Mucosa of stomach (tissue), 1 donor: ENCODE data around the gene TRAF3IP1.
"Not testable (repeated sequence)": the region's sequence is repeated elsewhere in the genome, so short reads cannot be mapped to it uniquely, and the experiment has no call there.

ENCODE experiments used
- H3K27me3 ChIP-seq: one replicate; pipeline ENCODE4 v1.7.0; 2013; ENCODE audit warnings: mild to moderate bottlenecking, low read length; ENCODE audit not compliant: control insufficient read depth, insufficient read depth
- H3K36me3 ChIP-seq: one replicate; pipeline ENCODE4 v1.7.0; 2013; ENCODE audit warnings: low read length; ENCODE audit not compliant: control insufficient read depth, insufficient read depth
- H3K4me1 ChIP-seq: one replicate; pipeline ENCODE4 v1.7.0; 2013; ENCODE audit warnings: mild to moderate bottlenecking, low read length; ENCODE audit not compliant: control insufficient read depth, insufficient read depth
- H3K4me3 ChIP-seq: one replicate; pipeline ENCODE4 v1.7.0; 2013; ENCODE audit warnings: low read length
- H3K9ac ChIP-seq: one replicate; pipeline ENCODE4 v1.7.0; 2013; ENCODE audit warnings: mild to moderate bottlenecking, low read length, moderate library complexity
- H3K9me3 ChIP-seq: one replicate; pipeline ENCODE4 v1.7.0; 2013; ENCODE audit warnings: mild to moderate bottlenecking, low read length, moderate library complexity; ENCODE audit not compliant: control insufficient read depth
- donor health status: Pancreatic carcinoma.

Gene TRAF3IP1

DNA sequence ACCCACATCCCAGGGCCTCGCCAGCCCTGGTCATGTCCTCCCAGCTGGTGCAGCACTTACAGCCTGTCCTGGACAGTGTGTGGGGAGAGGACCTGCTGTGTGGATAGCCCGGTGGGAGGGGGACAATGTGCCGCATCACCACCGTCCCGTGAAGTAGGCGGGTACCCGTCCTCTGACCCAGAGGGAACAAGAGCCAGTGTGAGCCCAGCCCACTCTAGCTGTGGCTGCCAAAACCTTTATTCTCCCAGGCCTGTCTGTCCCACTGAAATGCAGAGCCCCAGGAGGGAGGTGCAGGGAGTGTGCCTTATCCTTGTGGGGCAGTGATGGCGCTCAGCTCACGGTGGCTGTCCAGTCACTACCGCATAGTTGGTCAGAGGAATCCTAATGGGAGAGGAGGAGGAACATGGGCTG is 1.7 kb downstream of the TRAF3IP1 start:
- Histone ChIP-seq H3K36me3 (no peaks in the 10 kb centered on the region), H3K9ac (no peak overlapping the region), H3K27me3 (no peaks in the 10 kb centered on the region), H3K9me3 (no peaks in the 10 kb centered on the region), H3K4me1 (peaks cover 9% of the 10 kb centered on the region), H3K4me3 (no peak overlapping the region)

DNA sequence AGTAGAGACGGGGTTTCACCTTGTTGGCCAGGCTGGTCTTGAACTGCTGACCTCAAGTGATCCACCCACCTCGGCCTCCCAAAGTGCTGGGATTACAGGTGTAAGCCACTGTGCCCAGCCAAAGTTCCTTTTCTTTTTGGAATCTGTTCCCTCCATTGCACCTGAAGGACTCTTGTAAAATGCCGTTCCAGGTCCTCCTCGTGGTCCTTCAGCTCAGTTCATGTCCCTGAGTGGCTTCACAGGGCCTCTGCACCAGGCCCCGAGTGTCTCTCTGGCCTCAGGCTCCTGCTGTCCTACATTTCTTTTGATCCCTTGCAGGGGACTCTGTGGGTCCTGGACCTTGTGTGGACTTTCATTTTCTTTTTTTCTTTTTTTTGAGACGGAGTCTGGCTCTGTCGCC is 3.9 kb downstream of the TRAF3IP1 start:
- not testable (repeated sequence) for H3K27me3 ChIP-seq

DNA sequence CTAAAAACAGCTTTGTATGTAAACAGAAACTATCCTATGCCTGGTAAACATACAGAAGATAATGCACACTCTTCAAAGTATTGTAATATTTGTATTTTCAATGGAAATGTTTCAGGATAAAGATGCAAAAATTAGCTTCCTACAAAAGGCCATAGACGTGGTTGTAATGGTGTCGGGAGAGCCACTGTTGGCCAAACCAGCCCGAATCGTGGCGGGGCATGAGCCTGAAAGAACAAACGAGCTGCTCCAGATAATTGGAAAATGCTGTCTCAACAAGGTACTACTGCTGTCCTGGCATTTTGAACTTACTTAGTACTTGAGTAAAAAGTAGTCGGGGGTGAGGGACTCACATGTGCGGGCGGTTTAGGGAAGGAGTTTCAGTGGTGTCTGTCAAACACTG is 5.4 kb downstream of the TRAF3IP1 start:
- Histone ChIP-seq H3K4me3 (no peak overlapping the region), H3K27me3 (no peaks in the 10 kb centered on the region), H3K9ac (no peak overlapping the region), H3K36me3 (no peaks in the 10 kb centered on the region), H3K9me3 (no peaks in the 10 kb centered on the region), H3K4me1 (peaks cover 9% of the 10 kb centered on the region)

More for the DNA sequence above, 3.9 kb downstream of the TRAF3IP1 start:
- H3K4me3 ChIP-seq, H3K4me1 ChIP-seq, H3K36me3 ChIP-seq, H3K9me3 ChIP-seq, H3K9ac ChIP-seq: not testable (repeated sequence)

DNA sequence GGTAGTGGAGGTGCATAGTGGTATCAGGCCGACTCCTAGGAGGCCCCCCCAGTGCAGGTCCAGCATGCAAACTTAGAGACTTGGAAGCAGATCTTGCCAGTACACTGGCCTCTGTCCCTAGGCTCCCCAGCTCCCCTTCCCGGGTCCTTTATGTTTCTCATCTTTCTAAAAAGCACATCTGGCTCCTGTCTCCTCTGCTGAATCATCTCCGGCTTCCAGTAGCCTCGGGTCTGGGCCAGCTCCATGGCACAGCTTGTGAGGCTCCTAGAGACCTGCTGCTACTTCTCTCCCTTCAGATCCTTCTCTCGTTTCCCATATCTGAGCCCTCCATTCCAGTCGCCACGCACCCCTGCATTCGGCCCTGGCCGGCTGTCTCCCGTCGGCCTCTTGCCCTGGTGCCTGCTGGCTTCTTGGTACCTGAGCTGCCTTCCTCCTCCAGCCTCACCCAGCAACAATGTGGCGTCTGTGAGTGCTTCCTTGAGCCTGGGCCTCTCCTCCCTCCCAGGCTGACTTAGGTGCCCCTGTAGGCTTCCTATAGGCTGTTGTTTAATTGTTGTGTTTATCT is 6.6 kb downstream of the TRAF3IP1 start:
- no peaks in the 10 kb centered on the region for H3K36me3 ChIP-seq
- no peak overlapping the region for H3K9ac ChIP-seq
- H3K4me3 ChIP-seq: no peak overlapping the region
- peaks cover under 1% of the 10 kb centered on the region for H3K4me1 ChIP-seq
- H3K27me3 ChIP-seq: no peaks in the 10 kb centered on the region
- H3K9me3 ChIP-seq: no peaks in the 10 kb centered on the region

DNA sequence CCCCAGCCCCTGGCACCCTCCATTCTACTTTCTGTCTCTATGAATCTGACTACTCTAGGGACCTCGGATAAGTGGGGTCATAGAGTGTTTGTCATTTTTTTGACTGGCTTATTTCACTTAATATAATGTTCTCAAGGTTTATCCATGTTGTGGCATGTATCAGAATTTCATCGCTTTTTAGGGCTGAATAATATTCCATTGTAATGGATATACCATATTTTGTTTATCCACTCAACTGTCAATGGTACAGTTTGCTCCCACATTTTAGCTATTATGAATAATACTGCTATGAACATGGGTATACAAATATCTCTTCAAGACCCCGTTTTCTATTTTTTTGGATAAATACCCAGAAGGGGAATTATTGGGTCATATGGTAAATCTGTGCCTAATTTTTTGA is 7.4 kb downstream of the TRAF3IP1 start:
- no peak overlapping the region for H3K9ac ChIP-seq
- no peaks in the 10 kb centered on the region for H3K4me1 ChIP-seq
- no peaks in the 10 kb centered on the region for H3K27me3 ChIP-seq
- no peaks in the 10 kb centered on the region for H3K36me3 ChIP-seq
- H3K4me3 ChIP-seq: no peak overlapping the region
- H3K9me3 ChIP-seq: no peaks in the 10 kb centered on the region

DNA sequence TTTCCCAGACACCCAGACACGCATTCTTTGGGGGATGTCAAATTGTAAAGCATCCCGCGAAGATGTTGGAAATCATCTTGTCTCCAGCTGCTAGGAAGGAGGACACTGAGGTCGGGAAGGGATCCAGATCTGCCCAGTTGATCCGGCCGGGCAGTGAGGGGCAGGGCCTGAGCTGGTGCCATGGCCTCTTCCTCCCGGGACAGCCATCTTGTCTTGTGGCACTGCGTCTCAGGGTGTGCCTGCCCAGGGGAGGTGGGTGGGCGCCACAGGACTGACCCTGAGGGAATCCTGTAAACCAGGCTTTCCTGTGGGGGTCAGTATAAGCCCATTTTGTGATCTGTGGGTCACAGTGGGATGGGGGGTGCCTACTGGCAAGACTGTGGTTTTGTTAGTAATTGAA is 10.1 kb downstream of the TRAF3IP1 start:
- Histone ChIP-seq H3K9ac (no peak overlapping the region), H3K4me3 (no peak overlapping the region), H3K9me3 (no peaks in the 10 kb centered on the region), H3K36me3 (no peaks in the 10 kb centered on the region), H3K27me3 (no peaks in the 10 kb centered on the region), H3K4me1 (no peaks in the 10 kb centered on the region)

DNA sequence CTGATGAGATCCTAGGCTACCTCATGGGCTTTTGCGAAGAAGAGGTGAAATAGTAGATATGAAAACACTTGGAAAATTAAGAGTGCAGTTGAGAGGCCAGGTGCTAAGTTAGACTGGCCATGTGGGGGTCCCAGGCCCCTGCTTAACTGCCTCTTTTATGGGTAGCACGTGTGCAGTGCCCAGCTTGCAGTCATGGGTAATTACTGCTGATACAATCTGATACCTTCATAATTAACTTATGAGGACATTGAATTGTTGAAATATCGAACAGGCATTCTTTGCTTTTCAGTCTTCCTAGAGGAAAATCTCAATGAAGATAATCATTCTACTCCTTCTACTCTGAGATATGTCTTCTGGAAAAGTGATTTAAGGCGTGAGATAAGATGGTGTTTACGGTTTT is 11.6 kb downstream of the TRAF3IP1 start:
- Histone ChIP-seq H3K4me3 (no peak overlapping the region), H3K36me3 (no peaks in the 10 kb centered on the region), H3K9ac (no peak overlapping the region), H3K4me1 (no peaks in the 10 kb centered on the region), H3K9me3 (no peaks in the 10 kb centered on the region), H3K27me3 (no peaks in the 10 kb centered on the region)

DNA sequence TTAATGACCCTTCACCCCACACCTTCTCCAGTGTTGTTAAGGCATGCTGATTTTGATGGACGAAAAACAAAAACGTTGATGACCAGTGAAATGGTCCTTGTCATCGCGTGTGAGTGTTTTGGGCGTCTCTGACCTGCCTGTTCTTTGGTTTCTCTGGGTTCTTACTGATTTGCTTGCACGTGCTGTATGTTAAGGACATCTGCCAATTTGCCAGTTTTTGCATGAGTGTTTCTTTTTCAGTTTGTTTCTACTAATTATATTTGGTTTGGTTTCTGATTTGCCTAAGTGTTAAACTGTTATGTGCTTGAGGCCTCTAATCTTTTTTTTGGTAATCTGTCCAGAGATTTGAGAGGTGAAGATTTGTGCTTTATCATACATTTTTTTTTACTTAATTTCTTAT is 14.6 kb downstream of the TRAF3IP1 start:
- no peaks in the 10 kb centered on the region for H3K36me3 ChIP-seq

DNA sequence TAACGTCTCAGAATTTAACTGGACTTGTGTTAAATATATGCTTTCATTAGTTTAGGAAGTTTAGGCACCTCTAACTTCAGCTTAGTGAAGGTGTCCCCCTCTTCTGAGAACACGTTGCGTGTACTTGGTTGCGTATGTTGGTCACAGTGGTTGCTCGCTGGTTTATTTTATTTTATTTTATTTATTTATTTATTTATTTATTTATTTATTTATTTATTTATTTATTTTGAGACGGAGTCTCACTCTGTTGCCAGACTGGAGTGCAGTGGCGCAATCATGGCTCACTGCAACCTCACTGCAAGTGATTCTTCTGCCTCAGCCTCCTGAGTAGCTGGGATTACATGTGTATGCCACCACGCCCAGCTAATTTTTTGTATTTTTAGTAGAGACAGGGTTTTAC is 15.3 kb downstream of the TRAF3IP1 start:
- not testable (repeated sequence) for H3K27me3 ChIP-seq, H3K36me3 ChIP-seq, H3K9me3 ChIP-seq, H3K4me1 ChIP-seq, H3K9ac ChIP-seq, H3K4me3 ChIP-seq

More for the DNA sequence above, 14.6 kb downstream of the TRAF3IP1 start:
- no peak overlapping the region for H3K4me3 ChIP-seq
- no peak overlapping the region for H3K9ac ChIP-seq
- no peaks in the 10 kb centered on the region for H3K9me3 ChIP-seq
- H3K4me1 ChIP-seq: no peaks in the 10 kb centered on the region
- no peaks in the 10 kb centered on the region for H3K27me3 ChIP-seq

DNA sequence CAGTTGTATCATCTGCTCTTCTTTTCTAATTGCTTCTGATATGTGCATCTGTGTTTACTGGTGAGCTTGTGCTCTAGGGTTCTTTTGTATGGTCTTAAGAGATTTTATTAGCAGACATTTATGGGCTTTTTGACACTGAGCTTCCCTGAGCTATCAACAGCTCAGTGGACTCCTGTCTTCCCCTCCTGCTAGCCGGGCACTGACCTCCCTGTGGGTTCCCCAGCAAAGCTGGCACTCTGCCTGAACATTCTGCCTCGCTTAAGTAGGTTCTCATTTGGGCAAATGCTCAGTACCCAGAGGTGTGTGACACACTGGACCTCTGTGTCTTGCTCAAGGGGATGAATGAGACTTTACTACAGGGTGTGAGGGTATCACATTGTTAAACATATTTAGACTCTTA is 15.8 kb downstream of the TRAF3IP1 start:
- H3K9ac ChIP-seq: no peak overlapping the region
- H3K4me3 ChIP-seq: no peak overlapping the region

DNA sequence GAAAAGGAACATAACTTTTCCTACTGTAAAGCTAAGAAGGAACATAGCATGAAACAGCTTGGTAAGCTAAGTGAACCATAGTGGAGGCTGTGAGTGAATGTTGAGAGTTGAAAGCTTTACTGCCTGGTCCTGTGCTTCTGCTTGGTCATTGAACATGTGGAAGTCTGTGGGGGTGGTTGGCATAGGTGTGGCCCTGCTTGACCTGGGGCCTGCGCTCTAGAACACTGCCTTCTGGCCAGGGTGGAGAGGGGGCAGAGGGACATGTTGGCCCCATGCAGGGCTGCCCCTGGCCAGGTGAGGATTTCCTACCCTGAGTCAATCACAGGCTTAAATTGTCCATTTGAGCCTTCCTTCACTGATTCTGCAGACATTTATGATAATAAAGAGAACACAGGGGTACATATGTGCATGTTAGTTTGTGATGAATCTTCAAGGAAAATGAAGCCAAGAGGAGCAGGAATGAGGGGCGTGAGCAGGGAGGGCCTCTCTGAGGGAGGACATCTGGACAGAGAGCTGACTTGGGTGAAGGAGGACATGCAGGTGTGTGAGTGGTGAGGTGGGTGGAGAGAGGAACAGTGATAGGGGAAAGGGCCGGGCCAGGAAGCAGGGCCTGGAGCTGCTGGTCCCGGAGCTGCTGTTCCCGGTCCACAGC is 16.6 kb downstream of the TRAF3IP1 start:
- H3K27me3 ChIP-seq: no peaks in the 10 kb centered on the region
- no peaks in the 10 kb centered on the region for H3K36me3 ChIP-seq
- no peak overlapping the region for H3K4me3 ChIP-seq
- H3K4me1 ChIP-seq: peaks cover 5% of the 10 kb centered on the region
- no peaks in the 10 kb centered on the region for H3K9me3 ChIP-seq
- H3K9ac ChIP-seq: no peak overlapping the region

More for the DNA sequence above, 15.8 kb downstream of the TRAF3IP1 start:
- Histone ChIP-seq H3K36me3 (no peaks in the 10 kb centered on the region), H3K9me3 (no peaks in the 10 kb centered on the region), H3K27me3 (no peaks in the 10 kb centered on the region), H3K4me1 (no peaks in the 10 kb centered on the region)

DNA sequence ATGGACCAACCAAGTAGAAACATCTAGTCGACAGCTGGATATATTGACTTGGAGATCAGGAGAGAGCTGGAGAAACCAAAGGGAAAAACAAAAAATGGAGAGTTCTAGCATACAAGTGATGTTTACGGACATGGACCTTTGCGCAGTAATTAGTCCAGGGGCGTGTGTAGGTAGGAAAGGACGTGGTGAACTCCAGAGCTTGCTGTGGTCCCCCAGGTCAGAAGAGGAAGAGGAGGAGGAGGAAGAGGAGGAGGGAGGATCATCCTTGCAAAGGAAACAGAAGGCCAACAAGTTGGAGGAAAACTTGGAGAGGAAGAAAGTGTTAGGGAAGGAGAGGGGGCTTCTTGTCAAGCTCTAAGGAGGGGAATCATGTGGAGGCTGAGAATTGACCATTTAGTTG is 17.5 kb downstream of the TRAF3IP1 start:
- Histone ChIP-seq H3K4me3 (no peak overlapping the region), H3K9me3 (no peaks in the 10 kb centered on the region), H3K27me3 (no peaks in the 10 kb centered on the region), H3K4me1 (peaks cover 5% of the 10 kb centered on the region), H3K9ac (no peak overlapping the region), H3K36me3 (no peaks in the 10 kb centered on the region)
